Spleen (tissue), 11 donors: ENCODE results near the gene ZNF792. TPM values are rescaled to one million over a fixed set of nuclear protein-coding genes. Genes with fewer than 3 reads are reported as not detected.

ENCODE experiments used
- DNase-seq: peaks from one replicate; pipeline ENCODE4 v3.0.0-alpha.2; 2020
- H3K27ac ChIP-seq, 8 donors: fragments of 200-600 bp; sonication (generic) in 7 of 8; 1 replicate in 4 of 8; 2 replicates in 4 of 8; pipeline versions ENCODE4 v1.5.0 to v1.8.0; 2016 to 2021; ENCODE audit warnings: inconsistent platforms in 4 of 8, mild to moderate bottlenecking in 4 of 8, moderate library complexity in 1 of 8
- H3K27me3 ChIP-seq, 7 donors: fragments of 200-600 bp; sonication (generic) in 6 of 7; replicated peaks in 1 of 7; 1 replicate in 4 of 7; 2 replicates in 3 of 7; pipeline versions ENCODE4 v1.5.0 to v1.8.0; 2016 to 2021; ENCODE audit warnings: inconsistent platforms in 3 of 7, mild to moderate bottlenecking in 1 of 7
- H3K36me3 ChIP-seq, 6 donors: fragments of 200-600 bp; sonication (generic) in 5 of 6; 1 replicate in 4 of 6; 2 replicates in 2 of 6; pipeline versions ENCODE4 v1.5.0 to v1.8.0; 2016 to 2021; ENCODE audit warnings: inconsistent platforms in 2 of 6
- H3K4me1 ChIP-seq, 6 donors: fragments of 200-600 bp; sonication (generic) in 5 of 6; 1 replicate in 3 of 6; 2 replicates in 3 of 6; pipeline versions ENCODE4 v1.5.0 to v1.8.0; 2016 to 2021; ENCODE audit warnings: inconsistent platforms in 3 of 6
- H3K4me3 ChIP-seq, 8 donors: fragments of 200-600 bp; sonication (generic) in 7 of 8; 1 replicate in 4 of 8; 2 replicates in 4 of 8; pipeline versions ENCODE4 v1.5.0 to v1.8.0; 2016 to 2021; ENCODE audit warnings: inconsistent platforms in 4 of 8, mild to moderate bottlenecking in 4 of 8, moderate library complexity in 2 of 8
- H3K9me3 ChIP-seq, 8 donors: fragments of 200-600 bp; sonication (generic) in 7 of 8; 1 replicate in 4 of 8; 2 replicates in 4 of 8; pipeline versions ENCODE4 v1.5.0 to v1.8.0; 2016 to 2021; ENCODE audit warnings: inconsistent platforms in 4 of 8
- CTCF ChIP-seq, 11 experiments: fragments of 200-600 bp in 7 of 11; fragments of 450-650 bp in 4 of 11; sonication (generic) in 4 of 11; IDR thresholded peaks in 8 of 11; conservative IDR thresholded peaks in 3 of 11; 1 replicate in 7 of 11; 2 replicates in 4 of 11; pipeline versions ENCODE4 v1.4.0 to v1.8.0; 2016 to 2021; ENCODE audit warnings: antibody characterized with exemption in 11 of 11, inconsistent platforms in 4 of 11, mild to moderate bottlenecking in 1 of 11
- POLR2A ChIP-seq, 3 donors: fragments of 450-650 bp; IDR thresholded peaks; one replicate each; pipeline ENCODE4 v1.5.1; 2017; ENCODE audit warnings: antibody characterized with exemption in 3 of 3, mild to moderate bottlenecking in 1 of 3
- POLR2AphosphoS5 ChIP-seq, 3 donors: sonication (generic); formaldehyde crosslinking; IDR thresholded peaks; one replicate each; pipeline ENCODE4 v1.5.1; 2017; ENCODE audit warnings: antibody characterized with exemption in 3 of 3
- WGBS, 5 donors: extraction: QIAGEN DNeasy Blood & Tissue Kit in 3 of 5; methylation state at CpG; one replicate each; pipeline versions ENCODE4 v1.1.5 to v1.1.7; 2013 to 2018; 5-methylcytosine and 5-hydroxymethylcytosine counted together
- intact Hi-C: fragments of 100-400 bp; cut with DNase I; formaldehyde crosslinking; loops from one replicate; pipeline ENCODE4 v1.15.0; 2023; ENCODE audit warnings: low total_unique reads
- polyA plus RNA-seq, 3 donors: library from polyadenylated mRNA; stranded (reverse); fragments of 200-250 nt; gene quantifications; one replicate each; pipeline ENCODE4 v1.2.1, GENCODE V29; 2013
- total RNA-seq, 7 donors: library from RNA; depleted of rRNA in 3 of 7; stranded (reverse); fragments of >200 nt in 3 of 7; fragmentation: NEBNext Ultra II Directional in 4 of 7; extraction: Animal tissue kit (Norgen Biotek cat#: 25700) in 4 of 7; gene quantifications; one replicate each; pipeline versions ENCODE4 v1.1.0 to v1.2.1, GENCODE V29; 2016 to 2021
- donor health status: healthy with polysubstance abuse.
- donor health status: DM: no; HTN: no; CAD: no; lungs with moderate emphysema.
- donor health status: DM: no; HTN: no; CAD: no.
- donor health status: Bipolar disorder and iron deficiency.
- donor health status: healthy.
- donor health status: DM: no; HTN: no; CAD: no.
- donor health status: DM: yes; HTN: yes; CAD: no.

The ZNF792 gene
- total and polyA plus RNA-seq, 10 donors, result 1.5 to 22.9 (median 13.1) TPM

DNA sequence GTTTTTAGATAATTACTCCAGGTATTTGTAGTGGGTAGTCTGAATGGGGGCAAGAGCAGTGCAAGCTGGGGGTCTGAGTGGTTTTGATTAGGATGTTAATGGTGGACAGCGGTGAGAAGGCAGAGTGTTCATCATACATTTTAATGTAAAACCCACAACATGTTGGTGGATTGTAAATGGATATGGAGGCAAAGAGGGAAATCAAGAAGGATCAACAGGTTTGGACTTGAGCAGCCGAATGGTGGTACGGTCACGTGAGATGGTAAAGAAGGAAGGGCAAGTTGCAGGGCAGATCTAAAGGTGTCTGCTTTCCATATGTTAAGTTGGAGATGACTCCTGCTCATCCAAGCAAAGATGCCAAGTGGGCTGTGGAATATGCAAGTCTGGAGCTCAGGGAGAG, 27.8 kb downstream of the ZNF792 start:
- peaks cover 0 to 91% (median 41%) of the 10 kb centered on the region in 6 donors for H3K36me3 ChIP-seq
- TF ChIP-seq POLR2A (IDR thresholded peaks at IDR 0.05) (no peak), POLR2AphosphoS5 (IDR thresholded peaks at IDR 0.05) (no peak), CTCF (IDR thresholded peaks at IDR 0.05 in 8 of 11, conservative IDR thresholded peaks at IDR 0.05 in 3 of 11) (no peak)
- no peaks in the 10 kb centered on the region for H3K4me1 ChIP-seq
- DNase-seq, result no peak
- H3K4me3 ChIP-seq, result no peak overlapping the region
- no peak overlapping the region for H3K27ac ChIP-seq
- no peaks in the 10 kb centered on the region for H3K27me3 ChIP-seq
- H3K9me3 ChIP-seq, result peaks cover 0 to 30% (median 11%) of the 10 kb centered on the region in 8 donors
- WGBS, 5 donors, result 96 to 99% (median 97%) methylated on average over 4 of the region's 4 CpGs
- intact Hi-C loops, result no loop called here

GRCh38 chr19:34932494-34932893, 31.5 kb downstream of the ZNF792 start:
- peaks cover 0 to 81% (median 37%) of the 10 kb centered on the region in 6 donors for H3K36me3 ChIP-seq

GRCh38 chr19:34926685-34927375, 37.2 kb downstream of the ZNF792 start, which contains the start of gene ZNF30:
ZNF30 (plus strand) TSS chr19:34926903; CDS start chr19:34929948, 3,045 bp downstream.
- peak within 1 kb of the TSS; percentile 37 to 87 (median 76) for H3K27ac ChIP-seq
- intact Hi-C loops, result no loop called here

More at GRCh38 chr19:34932494-34932893, 31.5 kb downstream of the ZNF792 start:
- Histone ChIP-seq H3K4me3 (no peak overlapping the region), H3K4me1 (peaks cover 0 to 16% (median 5%) of the 10 kb centered on the region in 6 donors), H3K9me3 (peaks cover 0 to 10% (median 0%) of the 10 kb centered on the region in 8 donors), H3K27ac (no peak overlapping the region), H3K27me3 (no peaks in the 10 kb centered on the region)
- whole genome bisulfite sequencing, 5 donors, result 90 to 99% (median 98%) methylated on average over 6 of the region's 6 CpGs
- no peak for DNase-seq
- intact Hi-C loops, result no loop called here
- TF ChIP-seq CTCF (IDR thresholded peaks at IDR 0.05 in 8 of 11, conservative IDR thresholded peaks at IDR 0.05 in 3 of 11), result no peak
- TF ChIP-seq POLR2AphosphoS5 (IDR thresholded peaks at IDR 0.05), result no peak

More at GRCh38 chr19:34926685-34927375, 37.2 kb downstream of the ZNF792 start, which contains the start of gene ZNF30:
- Histone ChIP-seq H3K9me3 (no peaks in the 10 kb centered on the region), H3K4me1 (peaks cover 0 to 32% (median 12%) of the 10 kb centered on the region in 6 donors), H3K4me3 (peak within 1 kb of the TSS; percentile 59 to 95 (median 75)), H3K36me3 (peaks cover 0 to 25% (median 4%) of the 10 kb centered on the region in 6 donors), H3K27me3 (no peaks in the 10 kb centered on the region)
- WGBS, 5 donors, result 0 to 1% (median 1%) methylated on average over 32 to 53 of the region's 53 CpGs
- peak; percentile 96 for DNase-seq
- TF ChIP-seq POLR2A (IDR thresholded peaks at IDR 0.05) (no peak), POLR2AphosphoS5 (IDR thresholded peaks at IDR 0.05) (peak; percentile 78 to 86 (median 85)), CTCF (IDR thresholded peaks at IDR 0.05 in 8 of 11, conservative IDR thresholded peaks at IDR 0.05 in 3 of 11) (peak in 5 of 11 experiments; percentile 7 to 24 (median 17))
